Stimulated activated CD8-positive, alpha-beta memory T cell treated with anti-CD3 and anti-CD28 coated beads, Interleukin-4, amount 100 ng/mL, for 48 hours (primary cell): ENCODE data around the gene PPP1R7.

Source experiments
- DNase-seq: peaks from one replicate; pipeline ENCODE4 v3.0.0-alpha.2; 2020

Gene PPP1R7

GRCh38 chr2:241121008-241121407, 29.3 kb upstream of the PPP1R7 start:
- DNase-seq: no peak

- no peak for DNase-seq
These were observed 27.8 kb upstream of the PPP1R7 start for GRCh38 chr2:241122376-241123002.

GRCh38 chr2:241123816-241124536, 26.3 kb upstream of the PPP1R7 start:
- DNase-seq: peak; percentile 60

GRCh38 chr2:241125626-241126025, 24.6 kb upstream of the PPP1R7 start:
- DNase-seq: no peak

GRCh38 chr2:241126201-241126611, 24.1 kb upstream of the PPP1R7 start:
- DNase-seq: no peak

GRCh38 chr2:241126771-241127202, 23.5 kb upstream of the PPP1R7 start:
- no peak for DNase-seq

- DNase-seq: no peak
These were observed 22.0 kb upstream of the PPP1R7 start for GRCh38 chr2:241128266-241128665.

- DNase-seq: no peak
These were observed 21.0 kb upstream of the PPP1R7 start for GRCh38 chr2:241129086-241129871.

GRCh38 chr2:241130316-241130715, 20.0 kb upstream of the PPP1R7 start:
- no peak for DNase-seq

- DNase-seq: no peak
These were observed 18.7 kb upstream of the PPP1R7 start for GRCh38 chr2:241131531-241131930.

GRCh38 chr2:241132538-241133435, 17.5 kb upstream of the PPP1R7 start:
- no peak for DNase-seq

- no peak for DNase-seq
These were observed 16.8 kb upstream of the PPP1R7 start for GRCh38 chr2:241133436-241133820.

GRCh38 chr2:241134711-241135110, 15.6 kb upstream of the PPP1R7 start:
- no peak for DNase-seq

- DNase-seq: no peak
These were observed 14.5 kb upstream of the PPP1R7 start for GRCh38 chr2:241135737-241136136.

GRCh38 chr2:241136191-241136590, 14.1 kb upstream of the PPP1R7 start:
- DNase-seq: no peak

GRCh38 chr2:241136661-241137260, 13.5 kb upstream of the PPP1R7 start:
- no peak for DNase-seq

- DNase-seq: no peak
These were observed 12.7 kb upstream of the PPP1R7 start for GRCh38 chr2:241137276-241138190.

- no peak for DNase-seq
These were observed 11.8 kb upstream of the PPP1R7 start for GRCh38 chr2:241138471-241138870.

- DNase-seq: no peak
These were observed 10.5 kb upstream of the PPP1R7 start for GRCh38 chr2:241139531-241140444.

GRCh38 chr2:241140445-241140840, 9.8 kb upstream of the PPP1R7 start:
- no peak for DNase-seq
